Activated T-cell treated with anti-CD3 and anti-CD28 coated beads for 1 hour (primary cell): ENCODE measurements around the gene PHOSPHO2.
"Not testable (repeated sequence)": the region's sequence is repeated elsewhere in the genome, so short reads cannot be mapped to it uniquely, and the experiment has no call there.

Experiments
- DNase-seq: peaks from one replicate; pipeline ENCODE4 v3.0.0-alpha.2; 2020; ENCODE audit warnings: low read depth

PHOSPHO2 gene

GRCh38 chr2:169684135-169684565, 10.1 kb upstream of the PHOSPHO2 start:
- no peak for DNase-seq

GRCh38 chr2:169684712-169685111, 9.6 kb upstream of the PHOSPHO2 start:
- not testable (repeated sequence) for DNase-seq

GRCh38 chr2:169686825-169687224, 7.4 kb upstream of the PHOSPHO2 start:
- not testable (repeated sequence) for DNase-seq

GRCh38 chr2:169687943-169688342, 6.3 kb upstream of the PHOSPHO2 start:
- DNase-seq, result not testable (repeated sequence)

GRCh38 chr2:169690958-169691357, 3.3 kb upstream of the PHOSPHO2 start:
- DNase-seq, result no peak

GRCh38 chr2:169692718-169693117, 1.6 kb upstream of the PHOSPHO2 start:
- no peak for DNase-seq

- no peak for DNase-seq
These were observed 909 bp upstream of the PHOSPHO2 start for GRCh38 chr2:169693360-169693759.

- no peak for DNase-seq
These were observed 608 bp downstream of the PHOSPHO2 start for GRCh38 chr2:169694894-169695260.

- DNase-seq, result no peak
These were observed 2.1 kb downstream of the PHOSPHO2 start for GRCh38 chr2:169696381-169696780.

- DNase-seq, result not testable (repeated sequence)
These were observed 4.9 kb downstream of the PHOSPHO2 start for GRCh38 chr2:169699173-169699572.

GRCh38 chr2:169702996-169703395, 8.7 kb downstream of the PHOSPHO2 start:
- no peak for DNase-seq

GRCh38 chr2:169704160-169704708, 10.0 kb downstream of the PHOSPHO2 start:
- no peak for DNase-seq

GRCh38 chr2:169705927-169706326, 11.7 kb downstream of the PHOSPHO2 start:
- no peak for DNase-seq

GRCh38 chr2:169707626-169708025, 13.4 kb downstream of the PHOSPHO2 start:
- no peak for DNase-seq

- no peak for DNase-seq
These were observed 15.1 kb downstream of the PHOSPHO2 start for GRCh38 chr2:169709331-169709730.

GRCh38 chr2:169709981-169710380, 15.7 kb downstream of the PHOSPHO2 start:
- no peak for DNase-seq

GRCh38 chr2:169711751-169712509, 17.7 kb downstream of the PHOSPHO2 start:
- no peak for DNase-seq

GRCh38 chr2:169712791-169713227, 18.5 kb downstream of the PHOSPHO2 start:
- no peak for DNase-seq

- DNase-seq, result no peak
These were observed 19.1 kb downstream of the PHOSPHO2 start for GRCh38 chr2:169713331-169713730.

- no peak for DNase-seq
These were observed 20.4 kb downstream of the PHOSPHO2 start for GRCh38 chr2:169714699-169715098.

- DNase-seq, result no peak
These were observed 21.3 kb downstream of the PHOSPHO2 start for GRCh38 chr2:169715379-169716237.

GRCh38 chr2:169716238-169716886, 22.1 kb downstream of the PHOSPHO2 start:
- DNase-seq, result no peak
